Skeletal muscle satellite cell (primary cell): ENCODE results near the gene EHBP1.

Experiments
- H3K27me3 ChIP-seq: 2 replicates; pipeline ENCODE4 v1.7.0; 2013; ENCODE audit warnings: low read length; ENCODE audit not compliant: control insufficient read depth, insufficient read depth
- H3K36me3 ChIP-seq: 2 replicates; pipeline ENCODE4 v1.7.0; 2013; ENCODE audit warnings: mild to moderate bottlenecking, control low read depth, low read length; ENCODE audit not compliant: insufficient read depth
- H3K4me1 ChIP-seq: 2 replicates; pipeline ENCODE4 v1.7.0; 2013; ENCODE audit warnings: low read length; ENCODE audit not compliant: control insufficient read depth, insufficient read depth
- H3K4me2 ChIP-seq: 2 replicates; pipeline ENCODE4 v1.7.0; 2013; ENCODE audit warnings: mild to moderate bottlenecking, low read length
- H3K4me3 ChIP-seq: 2 replicates; pipeline ENCODE4 v1.7.0; 2013; ENCODE audit warnings: low read length
- H3K9ac ChIP-seq: 2 replicates; pipeline ENCODE4 v1.7.0; 2013; ENCODE audit warnings: mild to moderate bottlenecking, low read depth, low read length, moderate library complexity
- H3K9me3 ChIP-seq: replicated peaks from 2 replicates; pipeline ENCODE4 v1.7.0; 2013; ENCODE audit warnings: mild to moderate bottlenecking, control low read depth, low read length

The EHBP1 gene

GRCh38 chr2:62939735-62940491 is 234.4 kb downstream of the EHBP1 start:
- H3K36me3 ChIP-seq: peaks cover 6% of the 10 kb centered on the region
- H3K4me2 ChIP-seq: no peak overlapping the region
- peaks cover 6% of the 10 kb centered on the region for H3K4me1 ChIP-seq
- H3K9ac ChIP-seq: no peak overlapping the region
- no peaks in the 10 kb centered on the region for H3K27me3 ChIP-seq
- no peak overlapping the region for H3K4me3 ChIP-seq
- H3K9me3 ChIP-seq: no peaks in the 10 kb centered on the region

- Histone ChIP-seq H3K4me3 (no peak overlapping the region), H3K4me1 (peaks cover 6% of the 10 kb centered on the region), H3K4me2 (no peak overlapping the region), H3K36me3 (peaks cover 6% of the 10 kb centered on the region), H3K9me3 (no peaks in the 10 kb centered on the region), H3K9ac (no peak overlapping the region), H3K27me3 (no peaks in the 10 kb centered on the region)
These were observed 235.2 kb downstream of the EHBP1 start for GRCh38 chr2:62940697-62941096.

DNA sequence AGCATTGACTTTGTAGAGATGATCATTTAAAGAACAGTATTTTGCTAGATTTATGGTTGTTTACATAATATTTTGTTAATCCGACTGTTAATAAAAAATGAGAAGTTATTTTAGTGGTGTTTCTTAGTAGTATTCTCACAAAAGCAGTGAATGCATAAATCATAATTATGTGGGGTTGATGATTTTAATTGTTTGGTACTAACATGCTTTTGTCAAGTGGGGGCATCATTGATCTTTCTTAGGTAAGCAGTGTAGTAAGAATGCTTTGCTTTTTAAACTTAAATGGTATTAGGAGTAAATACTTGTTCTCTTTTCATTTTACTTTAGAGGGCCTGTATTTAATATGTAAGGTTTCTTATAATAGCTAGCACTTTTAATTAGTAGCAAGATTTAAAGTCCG is 235.9 kb downstream of the EHBP1 start:
- Histone ChIP-seq H3K4me1 (peaks cover 6% of the 10 kb centered on the region), H3K9me3 (no peaks in the 10 kb centered on the region), H3K36me3 (peaks cover 6% of the 10 kb centered on the region), H3K4me2 (no peak overlapping the region), H3K9ac (no peak overlapping the region), H3K4me3 (no peak overlapping the region), H3K27me3 (no peaks in the 10 kb centered on the region)

DNA sequence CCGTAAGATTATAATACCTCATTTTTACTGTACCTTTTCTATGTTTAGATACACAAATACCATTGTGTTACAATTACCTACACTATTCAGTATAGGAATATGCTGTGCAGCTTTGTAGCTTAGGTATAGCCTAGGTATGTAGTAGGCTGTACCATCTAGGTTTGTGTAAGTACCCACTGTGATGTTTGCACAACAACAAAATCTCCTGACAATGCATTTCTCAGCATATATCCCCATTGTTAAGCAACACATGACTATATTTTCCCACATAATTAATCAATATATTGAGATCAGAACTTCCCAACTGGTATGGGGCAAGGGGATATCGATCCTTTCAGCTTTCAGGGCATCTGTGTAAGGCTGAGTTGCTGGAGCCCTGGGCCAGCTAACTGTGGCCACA is 238.8 kb downstream of the EHBP1 start:
- Histone ChIP-seq H3K4me1 (peaks cover 6% of the 10 kb centered on the region), H3K36me3 (peaks cover 10% of the 10 kb centered on the region), H3K27me3 (no peaks in the 10 kb centered on the region), H3K9ac (no peak overlapping the region), H3K4me3 (no peak overlapping the region), H3K9me3 (no peaks in the 10 kb centered on the region), H3K4me2 (no peak overlapping the region)

- Histone ChIP-seq H3K4me2 (no peak overlapping the region), H3K4me1 (no peaks in the 10 kb centered on the region), H3K9ac (no peak overlapping the region), H3K9me3 (no peaks in the 10 kb centered on the region), H3K36me3 (peaks cover 10% of the 10 kb centered on the region), H3K4me3 (no peak overlapping the region), H3K27me3 (no peaks in the 10 kb centered on the region)
These were observed 241.9 kb downstream of the EHBP1 start for GRCh38 chr2:62947403-62947802.

DNA sequence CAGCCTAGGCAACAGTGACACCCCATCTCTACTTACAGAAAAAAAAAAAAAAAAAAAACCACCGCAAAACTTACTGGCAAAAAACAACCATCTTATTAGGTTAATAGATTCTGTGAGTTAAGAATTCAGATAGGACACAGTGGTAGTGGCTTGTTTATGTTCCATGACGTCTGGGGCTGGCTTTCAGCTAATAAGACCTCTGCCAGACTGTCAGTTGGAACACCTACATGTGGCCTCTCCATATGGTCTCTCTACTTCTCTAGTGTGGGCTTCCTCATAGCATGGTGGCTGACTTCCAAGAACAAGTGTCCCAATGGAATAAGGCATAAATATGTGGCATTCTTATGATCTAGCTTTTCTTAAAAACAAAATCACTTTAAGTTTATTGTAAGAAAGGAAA is 251.1 kb downstream of the EHBP1 start:
- Histone ChIP-seq H3K4me1 (no peaks in the 10 kb centered on the region), H3K4me3 (no peak overlapping the region), H3K4me2 (no peak overlapping the region), H3K9ac (no peak overlapping the region), H3K27me3 (no peaks in the 10 kb centered on the region), H3K36me3 (peaks cover 8% of the 10 kb centered on the region), H3K9me3 (no peaks in the 10 kb centered on the region)

GRCh38 chr2:62958206-62958605 is 252.7 kb downstream of the EHBP1 start:
- peaks cover 8% of the 10 kb centered on the region for H3K36me3 ChIP-seq
- H3K4me3 ChIP-seq: no peak overlapping the region
- H3K9ac ChIP-seq: no peak overlapping the region

DNA sequence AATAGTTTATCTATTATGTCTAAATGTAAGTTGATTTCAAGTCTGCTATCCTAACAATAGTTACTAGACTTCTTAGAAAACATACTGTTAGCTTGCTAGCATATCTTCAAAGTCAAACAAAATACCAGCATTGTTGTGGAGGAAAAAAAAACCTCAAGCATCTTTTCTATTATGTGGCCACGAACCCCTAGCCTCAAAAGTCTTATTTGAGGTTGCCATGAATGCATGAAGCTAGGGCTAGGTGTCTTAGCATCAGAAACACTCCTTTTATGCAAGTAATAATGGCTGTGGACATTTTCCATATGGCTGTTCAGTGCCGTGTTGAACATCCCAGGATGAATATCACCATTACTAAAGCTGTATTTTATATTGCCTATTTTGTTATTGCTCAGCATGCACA is 258.5 kb downstream of the EHBP1 start:
- H3K4me2 ChIP-seq: no peak overlapping the region
- no peaks in the 10 kb centered on the region for H3K9me3 ChIP-seq
- H3K4me3 ChIP-seq: no peak overlapping the region
- peaks cover 5% of the 10 kb centered on the region for H3K36me3 ChIP-seq
- no peak overlapping the region for H3K9ac ChIP-seq
- no peaks in the 10 kb centered on the region for H3K4me1 ChIP-seq
- H3K27me3 ChIP-seq: no peaks in the 10 kb centered on the region

More at GRCh38 chr2:62958206-62958605, 252.7 kb downstream of the EHBP1 start:
- H3K9me3 ChIP-seq: no peaks in the 10 kb centered on the region
- no peaks in the 10 kb centered on the region for H3K4me1 ChIP-seq
- H3K27me3 ChIP-seq: no peaks in the 10 kb centered on the region
- no peak overlapping the region for H3K4me2 ChIP-seq

- H3K36me3 ChIP-seq: peaks cover 3% of the 10 kb centered on the region
- no peak overlapping the region for H3K9ac ChIP-seq
- H3K4me3 ChIP-seq: no peak overlapping the region
- no peaks in the 10 kb centered on the region for H3K27me3 ChIP-seq
- H3K4me2 ChIP-seq: no peak overlapping the region
- no peaks in the 10 kb centered on the region for H3K4me1 ChIP-seq
- no peaks in the 10 kb centered on the region for H3K9me3 ChIP-seq
These were observed 259.2 kb downstream of the EHBP1 start for GRCh38 chr2:62964671-62965070.

DNA sequence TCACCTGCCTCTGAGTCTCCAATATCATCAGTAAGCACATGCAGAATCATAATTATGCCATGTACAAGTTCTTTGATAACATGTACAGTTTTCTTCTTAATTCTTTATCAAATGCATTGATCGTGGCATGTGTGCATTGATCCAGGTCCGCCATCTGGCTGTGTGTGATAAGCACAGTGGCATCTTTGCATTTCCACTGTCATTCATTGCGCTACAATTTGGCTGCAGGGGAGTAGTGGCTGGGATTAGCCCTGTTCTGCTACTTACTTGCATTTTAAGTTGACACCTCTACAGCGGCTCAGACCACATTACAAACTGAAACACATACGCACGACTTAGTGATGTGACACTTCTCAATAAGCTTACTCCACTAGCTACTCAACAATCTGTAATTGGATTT is 261.5 kb downstream of the EHBP1 start:
- Histone ChIP-seq H3K4me1 (no peaks in the 10 kb centered on the region), H3K27me3 (no peaks in the 10 kb centered on the region), H3K9ac (no peak overlapping the region), H3K36me3 (peaks cover 3% of the 10 kb centered on the region), H3K9me3 (no peaks in the 10 kb centered on the region), H3K4me3 (no peak overlapping the region), H3K4me2 (no peak overlapping the region)

DNA sequence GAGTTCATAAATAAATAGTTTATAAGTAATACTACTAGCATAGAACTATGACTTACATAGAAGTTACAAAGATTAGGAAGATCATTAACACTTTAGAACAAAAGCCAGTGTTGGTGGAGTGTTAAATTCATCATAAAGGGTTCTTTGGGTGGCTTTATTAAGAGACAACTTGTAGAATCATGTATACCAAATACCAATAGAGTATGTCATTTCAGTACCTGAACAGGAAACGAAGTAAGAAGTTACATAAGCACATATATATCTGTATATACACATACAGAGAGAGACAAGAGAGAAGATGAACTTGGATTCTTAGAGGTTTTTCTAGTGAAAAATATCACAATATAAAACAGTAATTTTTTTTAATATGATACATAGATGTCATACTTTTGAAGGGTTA is 262.7 kb downstream of the EHBP1 start:
- H3K36me3 ChIP-seq: peaks cover 3% of the 10 kb centered on the region
- no peaks in the 10 kb centered on the region for H3K9me3 ChIP-seq
- no peaks in the 10 kb centered on the region for H3K27me3 ChIP-seq
- H3K4me2 ChIP-seq: no peak overlapping the region
- H3K4me1 ChIP-seq: no peaks in the 10 kb centered on the region
- H3K4me3 ChIP-seq: no peak overlapping the region
- H3K9ac ChIP-seq: no peak overlapping the region

DNA sequence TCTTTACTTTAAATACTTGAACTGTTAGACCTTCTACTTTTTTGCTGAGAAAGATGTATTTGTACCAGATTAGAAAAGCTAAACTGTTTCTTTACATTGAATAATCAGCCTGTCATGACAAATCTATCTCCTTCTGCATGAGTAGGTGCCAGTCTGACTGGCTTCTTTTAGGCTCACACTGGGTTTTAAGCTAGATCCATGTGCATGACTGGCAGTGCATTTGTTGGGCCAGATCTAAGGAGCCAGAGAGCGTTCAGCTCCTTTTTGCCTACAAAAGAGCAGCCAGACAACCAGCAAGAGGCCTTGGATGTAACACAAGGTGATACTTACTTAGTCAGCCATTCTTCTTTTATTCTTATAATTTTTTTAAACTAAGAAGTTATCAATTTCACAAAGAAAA is 263.2 kb downstream of the EHBP1 start:
- H3K36me3 ChIP-seq: peaks cover 3% of the 10 kb centered on the region
- no peaks in the 10 kb centered on the region for H3K9me3 ChIP-seq
- no peak overlapping the region for H3K4me2 ChIP-seq
- H3K4me1 ChIP-seq: no peaks in the 10 kb centered on the region
- H3K27me3 ChIP-seq: no peaks in the 10 kb centered on the region
- H3K4me3 ChIP-seq: no peak overlapping the region
- no peak overlapping the region for H3K9ac ChIP-seq
